ENCODE data around the gene C6orf52.
"Not testable (repeated sequence)": the region's sequence is repeated elsewhere in the genome, so short reads cannot be mapped to it uniquely, and the experiment has no call there.

Gene C6orf52

DNA sequence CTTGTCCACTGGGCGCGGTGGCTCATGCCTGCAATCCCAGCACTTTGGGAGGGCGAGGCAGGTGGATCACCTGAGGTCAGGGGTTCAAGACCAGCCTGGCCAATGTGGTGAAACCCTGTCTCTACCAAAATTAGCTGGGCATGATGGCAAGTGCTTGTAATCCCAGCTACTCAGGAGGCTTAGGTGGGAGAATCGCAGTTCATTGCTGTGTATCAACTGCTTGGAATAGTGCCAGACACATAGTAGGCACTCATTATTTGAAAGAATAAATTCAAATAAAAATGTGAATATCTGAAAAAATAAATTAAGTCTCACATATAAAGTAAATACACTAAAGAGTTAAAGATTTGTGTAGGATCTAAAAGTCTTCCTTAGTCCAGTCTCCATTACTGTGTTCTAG, 2.2 kb upstream of the C6orf52 start:
- DNase-seq (ENCODE audit: low read depth, low spot score): no peak

DNA sequence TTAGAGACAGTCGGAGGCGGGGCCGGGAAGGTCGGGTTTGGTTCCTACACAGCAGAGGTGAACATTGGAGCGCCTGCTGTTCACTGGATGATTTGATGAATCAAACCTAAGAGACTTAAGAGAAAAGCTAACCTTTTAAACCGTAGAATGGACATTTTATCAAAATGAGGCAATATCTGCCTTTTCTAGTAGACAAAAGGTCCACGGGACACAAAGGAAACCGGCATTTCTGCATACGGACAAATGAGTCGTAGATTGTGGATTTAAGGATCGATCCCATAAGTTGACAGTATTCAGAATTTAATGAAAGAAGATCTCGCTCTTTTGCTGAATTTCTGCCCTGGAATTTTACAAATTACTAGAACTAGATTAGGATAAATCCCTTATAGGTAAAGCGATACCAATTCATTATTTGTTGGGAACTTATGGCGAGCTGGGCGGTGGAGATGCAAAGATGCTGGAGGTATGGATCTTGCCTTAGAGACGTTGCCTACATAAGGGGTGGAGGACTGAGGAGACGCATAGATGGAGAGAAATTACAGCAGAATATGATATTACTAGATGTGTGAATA, 756 bp upstream of the C6orf52 start:
- no peak for DNase-seq (ENCODE audit: low read depth, low spot score)

- DNase-seq (ENCODE audit: low read depth, low spot score): no peak
These were observed 1.4 kb downstream of the C6orf52 start for GRCh38 chr6:10692965-10693538.

- no peak for DNase-seq (ENCODE audit: low read depth, low spot score)
These were observed 3.6 kb downstream of the C6orf52 start for GRCh38 chr6:10690651-10691445.

GRCh38 chr6:10687582-10687981, 6.8 kb downstream of the C6orf52 start:
- no peak for DNase-seq (ENCODE audit: low read depth, low spot score)

DNA sequence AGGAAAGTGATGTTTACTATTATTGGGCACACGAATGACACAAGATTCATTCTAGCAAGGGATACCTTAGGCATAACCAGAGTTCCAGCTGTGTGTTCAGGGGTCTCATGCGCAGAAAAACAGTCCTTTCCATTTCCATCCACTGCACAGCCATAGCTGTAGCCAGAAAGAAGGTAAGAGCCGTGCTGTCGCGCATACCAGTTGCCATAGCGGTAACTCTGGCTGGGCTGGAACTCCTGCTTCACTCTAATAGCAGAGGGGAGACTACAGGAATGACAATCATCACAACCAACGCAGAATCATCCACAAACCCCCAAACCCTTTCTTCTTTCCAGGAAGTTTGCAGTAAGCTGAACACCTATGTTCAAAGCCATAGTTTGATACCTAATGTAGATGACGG, 7.5 kb downstream of the C6orf52 start:
- no peak for DNase-seq (ENCODE audit: low read depth, low spot score)

DNA sequence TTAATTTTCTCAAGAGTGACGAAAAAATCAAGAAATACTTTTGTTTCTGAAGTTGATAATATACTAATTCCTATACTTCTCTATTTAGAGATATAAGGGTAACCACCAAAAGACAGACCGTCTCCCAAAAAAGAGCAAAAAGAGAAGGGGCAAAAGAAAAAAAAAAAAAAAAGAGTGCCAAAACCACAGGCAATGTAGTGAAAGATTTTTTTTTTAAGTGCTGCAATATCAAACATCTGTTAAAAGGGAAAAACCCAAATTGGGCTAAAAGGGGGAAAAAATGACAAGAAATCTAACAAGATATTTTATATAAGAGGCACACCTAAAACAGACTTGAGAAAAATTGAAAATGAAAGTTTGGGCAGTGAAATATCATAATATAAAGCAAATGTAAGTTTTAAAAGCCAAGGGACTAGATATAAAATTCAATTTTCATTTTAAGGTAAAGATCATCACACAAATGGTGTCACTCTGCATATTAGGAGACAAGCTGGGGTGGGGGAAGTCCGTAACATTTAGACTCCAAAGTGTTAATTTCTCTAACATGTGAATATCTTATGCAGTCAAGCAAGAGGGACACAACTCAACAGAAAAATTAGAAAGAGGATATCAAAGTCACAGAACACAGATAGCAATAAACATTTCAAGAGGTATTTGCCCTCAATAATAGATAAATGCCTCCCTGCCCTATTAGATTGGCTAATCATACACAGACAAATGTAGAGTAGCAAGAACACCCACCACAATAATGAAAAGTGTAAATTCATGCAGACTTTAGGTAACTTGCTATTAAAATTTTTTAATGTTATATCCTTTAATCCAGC, 9.1 kb downstream of the C6orf52 start:
- DNase-seq (ENCODE audit: low read depth, low spot score): no peak

DNA sequence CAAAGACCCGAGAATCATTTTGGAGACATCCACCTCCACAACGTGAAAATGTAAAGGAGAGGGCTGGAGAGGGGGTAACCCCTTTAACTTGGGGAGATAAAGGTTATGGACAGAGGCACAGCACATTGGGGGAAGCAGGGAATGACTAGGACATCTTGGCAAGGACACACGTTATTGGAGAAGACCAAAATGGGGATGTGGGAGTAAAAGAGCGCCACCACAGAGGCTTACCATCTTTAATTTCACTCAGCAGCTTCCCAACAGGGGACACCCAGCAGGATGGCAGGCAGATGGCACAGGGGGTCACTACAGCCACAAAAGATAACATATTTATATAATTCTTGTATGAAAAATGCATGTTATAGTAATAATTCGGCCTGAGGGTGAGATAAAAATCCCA, 9.8 kb downstream of the C6orf52 start:
- no peak for DNase-seq (ENCODE audit: low read depth, low spot score)

GRCh38 chr6:10682355-10682988, 11.9 kb downstream of the C6orf52 start:
- no peak for DNase-seq (ENCODE audit: low read depth, low spot score)

DNA sequence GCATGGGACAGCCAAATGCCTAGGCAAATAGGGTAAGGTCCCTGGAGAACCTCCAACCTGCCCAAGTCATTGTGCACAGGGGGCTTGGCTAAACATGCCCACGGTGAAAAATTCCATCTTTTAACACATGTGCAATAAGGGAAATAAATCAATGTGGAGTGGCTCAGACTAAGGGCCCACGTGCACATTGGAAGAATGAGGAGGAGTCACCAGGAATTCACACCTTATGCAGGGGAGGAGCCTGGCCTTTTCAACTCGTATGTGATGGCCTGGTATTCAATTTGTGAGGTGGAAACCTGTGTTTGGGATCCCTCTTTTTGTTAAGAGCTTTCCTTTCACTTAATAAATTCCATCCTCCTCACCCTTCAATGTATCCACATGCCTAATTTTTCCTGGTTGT, 12.6 kb downstream of the C6orf52 start:
- DNase-seq (ENCODE audit: low read depth, low spot score): no peak

DNA sequence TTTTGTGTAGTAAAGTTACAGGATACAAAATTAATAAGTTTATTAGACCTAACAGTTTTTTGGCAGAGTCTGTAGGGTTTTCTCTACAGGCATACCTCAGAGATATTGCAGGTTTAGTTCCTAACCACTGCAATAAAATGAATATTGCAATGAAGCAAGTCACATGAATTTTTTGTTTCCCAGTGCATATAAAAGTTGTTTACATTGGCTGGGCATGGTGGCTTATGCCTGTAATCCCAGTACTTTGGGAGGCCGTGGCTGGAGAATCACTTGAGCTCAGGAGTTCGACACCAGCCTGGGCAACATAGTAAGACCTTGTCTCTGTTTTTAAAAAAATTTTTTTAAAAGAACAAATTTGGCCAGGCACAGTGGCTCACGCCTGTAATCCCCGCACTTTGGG, 16.0 kb downstream of the C6orf52 start:
- no peak for DNase-seq (ENCODE audit: low read depth, low spot score)

DNA sequence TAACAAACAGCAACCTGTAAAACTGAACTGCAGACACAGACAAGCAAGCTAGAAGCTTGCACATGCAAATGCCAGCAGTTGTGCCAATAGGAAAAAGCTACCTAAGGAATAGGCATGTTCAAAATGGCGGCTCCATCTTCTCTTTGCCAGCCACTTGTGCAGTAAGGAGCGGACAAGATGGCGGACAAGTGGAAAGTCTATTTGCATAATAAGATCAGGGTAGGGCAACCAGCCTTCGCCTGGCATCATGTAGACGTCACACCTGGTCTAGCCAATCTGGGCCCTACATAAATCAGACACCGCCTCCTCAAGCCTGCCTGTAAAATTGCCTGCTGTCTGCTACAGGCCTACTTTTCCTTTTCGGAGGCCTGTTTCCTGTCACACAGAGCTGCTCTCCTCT, 18.0 kb downstream of the C6orf52 start:
- no peak for DNase-seq (ENCODE audit: low read depth, low spot score)

GRCh38 chr6:10668126-10668917, 26.1 kb downstream of the C6orf52 start:
- no peak for DNase-seq (ENCODE audit: low read depth, low spot score)

GRCh38 chr6:10665595-10665994, 28.8 kb downstream of the C6orf52 start:
- not testable (repeated sequence) for DNase-seq (ENCODE audit: low read depth, low spot score)

GRCh38 chr6:10662742-10663141, 31.7 kb downstream of the C6orf52 start:
- DNase-seq (ENCODE audit: low read depth, low spot score): no peak

DNA sequence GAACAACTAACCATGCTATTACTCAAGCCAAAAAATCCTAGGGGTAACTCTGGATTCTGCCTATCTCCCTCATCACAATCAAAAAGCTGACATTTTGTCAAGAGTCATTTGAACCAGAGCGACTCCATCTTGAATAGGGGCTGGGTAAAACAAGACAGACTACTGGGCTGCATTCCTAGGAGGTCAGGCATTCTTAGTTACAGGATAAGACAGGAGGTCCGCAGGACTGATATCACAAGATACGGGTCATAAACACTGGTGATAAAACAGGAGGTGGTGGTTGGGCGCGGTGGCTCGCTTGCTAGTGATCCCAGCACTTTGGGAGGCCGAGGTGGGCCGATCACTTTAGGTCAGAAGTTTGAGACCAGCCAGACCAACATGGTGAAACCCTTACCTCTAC, 32.2 kb downstream of the C6orf52 start:
- DNase-seq (ENCODE audit: low read depth, low spot score): no peak

- not testable (repeated sequence) for DNase-seq (ENCODE audit: low read depth, low spot score)
These were observed 33.8 kb downstream of the C6orf52 start for GRCh38 chr6:10660431-10661191.

DNA sequence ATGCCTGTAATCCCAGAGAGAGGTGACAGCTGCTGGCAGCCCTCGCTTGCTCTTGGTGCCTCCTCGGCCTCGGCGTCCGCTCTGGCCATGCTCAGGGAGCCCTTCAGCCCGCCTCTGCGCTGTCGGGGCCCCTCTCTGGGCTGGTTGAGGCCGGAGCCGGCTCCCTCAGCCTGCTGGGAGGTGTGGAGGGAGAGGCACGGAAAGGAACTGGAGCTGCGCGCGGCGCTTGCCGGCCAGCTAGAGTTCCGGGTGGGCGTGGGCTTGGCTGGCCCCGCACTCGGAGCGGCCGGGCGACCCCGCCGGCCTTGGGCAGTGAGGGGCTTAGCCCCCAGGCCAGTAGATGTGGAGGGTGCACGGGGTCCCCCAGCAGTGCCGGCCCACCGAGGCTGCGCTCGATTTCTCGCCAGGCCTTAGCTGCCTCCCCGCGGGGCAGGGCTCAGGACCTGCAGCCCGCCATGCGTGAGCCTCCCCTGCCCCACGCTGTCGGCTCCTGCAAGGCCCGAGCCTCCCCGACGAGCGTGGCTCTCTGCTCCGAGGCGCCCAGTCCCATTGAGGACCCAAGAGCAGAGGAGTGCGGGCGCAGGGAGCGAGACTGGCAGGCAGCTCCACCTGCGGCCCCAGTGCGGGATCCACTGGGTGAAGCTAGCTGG, 34.6 kb downstream of the C6orf52 start:
- DNase-seq (ENCODE audit: low read depth, low spot score): no peak

DNA sequence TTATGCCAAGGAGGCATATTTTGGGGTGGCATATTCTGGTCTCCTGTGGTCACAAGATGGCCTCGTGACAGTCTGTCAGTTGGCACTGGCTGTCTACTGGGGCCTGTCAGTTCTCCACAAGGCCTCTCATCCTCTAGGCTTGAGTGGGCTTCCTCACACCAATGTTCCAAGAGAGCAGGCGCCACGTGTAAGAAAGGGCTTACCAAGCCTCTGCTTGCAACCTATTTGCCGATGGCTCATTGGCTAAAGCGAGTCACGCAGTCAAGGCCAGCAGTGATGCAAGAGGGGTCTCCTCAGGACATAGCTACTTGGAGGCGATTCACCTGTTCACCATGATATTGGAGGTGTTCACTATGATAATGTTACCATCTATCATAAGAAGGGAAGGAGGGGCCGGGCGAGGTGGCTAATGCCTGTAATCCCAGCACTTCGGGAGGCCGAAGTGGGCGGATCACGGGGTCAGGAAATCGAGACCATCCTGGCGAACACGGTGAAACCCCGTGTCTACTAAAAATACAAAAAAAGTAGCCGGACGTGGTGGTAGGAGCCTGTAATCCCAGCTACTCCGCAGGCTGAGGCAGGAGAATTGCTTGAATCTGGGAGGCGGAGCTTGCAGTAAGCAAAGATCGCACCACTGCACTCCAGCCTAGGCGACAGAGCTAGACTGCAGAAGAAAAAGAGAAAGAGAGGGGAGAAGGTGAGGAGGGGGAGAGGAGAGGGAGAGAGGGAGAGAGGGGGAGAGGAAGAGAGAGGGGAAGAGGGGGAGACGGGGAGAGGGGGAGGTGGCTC, 35.3 kb downstream of the C6orf52 start:
- DNase-seq (ENCODE audit: low read depth, low spot score): no peak
